NB4 (cell line): Measurements from ENCODE around the gene SPATA2.

Source experiments
- CTCF ChIP-seq: IDR thresholded peaks from one replicate; pipeline ENCODE4 v1.5.1; 2012; ENCODE audit warnings: low read depth, low read length
- MAX ChIP-seq: IDR thresholded peaks from 2 replicates; pipeline ENCODE4 v1.6.1; 2011; ENCODE audit warnings: low read depth, low read length
- MYC ChIP-seq: IDR thresholded peaks from 2 replicates; pipeline ENCODE4 v1.6.1; 2011; ENCODE audit warnings: low read depth, low read length
- POLR2A ChIP-seq: IDR thresholded peaks from 2 replicates; pipeline ENCODE4 v1.6.1; 2011; ENCODE audit warnings: mild to moderate bottlenecking; ENCODE audit not compliant: insufficient read length; ENCODE audit errors: extremely low read depth

GRCh38 chr20:49893242-49894072 lies 21.9 kb downstream of the SPATA2 start:
- TF ChIP-seq CTCF, result no peak
- TF ChIP-seq POLR2A, result no peak
- TF ChIP-seq MAX, result no peak
- no peak for TF ChIP-seq MYC
